OCI-LY7 (cell line): ENCODE results near the gene ROBO1. TPM values are rescaled to one million over a fixed set of nuclear protein-coding genes. Genes with fewer than 3 reads are reported as not detected.

Experiments
- BruUV-seq: library from RNA; stranded (reverse); fragments of 400-500 nt; replicated peaks from 2 replicates; lab custom pipeline; 2021; lab: Mats Ljungman, UMichigan
- CTCF ChIA-PET: fragments of 300-600 bp; sonication (Branson Sonifier 250); formaldehyde crosslinking; loops from one replicate; lab custom pipeline; 2022; ENCODE audit warnings: antibody characterized with exemption; ENCODE audit not compliant: unreplicated experiment; lab: Charles Lee
- POLR2A ChIA-PET: fragments of 300-600 bp; sonication (Branson Sonifier 250); formaldehyde crosslinking; loops from one replicate; lab custom pipeline; 2022; ENCODE audit warnings: antibody characterized with exemption; lab: Charles Lee
- DNase-seq: peaks from one replicate; pipeline ENCODE4 v3.0.0-alpha.2; 2015; ENCODE audit warnings: low spot score
- H2AFZ ChIP-seq: fragments of 200-600 bp; sonication (generic), shearing (Covaris generic); 2 replicates; pipeline ENCODE4 v1.6.1; 2014; ENCODE audit warnings: mild to moderate bottlenecking, antibody characterized with exemption, low read length, moderate library complexity
- H3K27ac ChIP-seq: fragments of 200-600 bp; sonication (generic); 2 replicates; pipeline ENCODE4 v1.5.1; 2014; ENCODE audit warnings: mixed run types, low read depth, mild to moderate bottlenecking, moderate library complexity, low read length, inconsistent platforms; ENCODE audit not compliant: poor library complexity, severe bottlenecking
- H3K36me3 ChIP-seq: fragments of 200-600 bp; sonication (generic); 2 replicates; pipeline ENCODE4 v1.6.1; 2014; ENCODE audit warnings: mild to moderate bottlenecking, antibody characterized with exemption, low read length, moderate library complexity, mixed read lengths; ENCODE audit not compliant: insufficient read depth
- H3K4me1 ChIP-seq: fragments of 200-600 bp; sonication (generic); 2 replicates; pipeline ENCODE4 v1.5.1; 2014; ENCODE audit warnings: mild to moderate bottlenecking, low read length; ENCODE audit not compliant: insufficient read depth, poor library complexity, severe bottlenecking
- H3K4me2 ChIP-seq: fragments of 200-600 bp; sonication (generic); 2 replicates; pipeline ENCODE4 v1.6.1; 2014; ENCODE audit warnings: mild to moderate bottlenecking, low read length
- H3K4me3 ChIP-seq: fragments of 200-600 bp; sonication (generic); 2 replicates; pipeline ENCODE4 v1.5.1; 2014; ENCODE audit warnings: mild to moderate bottlenecking, low read depth, low read length; ENCODE audit not compliant: poor library complexity, severe bottlenecking
- H3K79me2 ChIP-seq: fragments of 200-600 bp; sonication (generic); 2 replicates; pipeline ENCODE4 v1.6.1; 2016; ENCODE audit warnings: low read depth, mild to moderate bottlenecking, low read length, moderate library complexity, mixed read lengths; ENCODE audit not compliant: insufficient read depth
- H3K9me2 ChIP-seq: fragments of 200-600 bp; sonication (generic); 2 replicates; pipeline ENCODE4 v1.6.1; 2016; ENCODE audit warnings: mild to moderate bottlenecking, low read length, mixed read lengths; ENCODE audit not compliant: insufficient read depth
- H3K9me3 ChIP-seq: fragments of 200-600 bp; sonication (generic); 2 replicates; pipeline ENCODE4 v1.6.1; 2014; ENCODE audit warnings: mild to moderate bottlenecking, mixed run types, low read length, mixed read lengths
- H4K20me1 ChIP-seq: fragments of 200-600 bp; sonication (generic); 2 replicates; pipeline ENCODE4 v1.6.1; 2014; ENCODE audit warnings: mild to moderate bottlenecking, antibody characterized with exemption, low read length, moderate library complexity, mixed read lengths; ENCODE audit not compliant: insufficient read depth
- EZH2phosphoT487 ChIP-seq: fragments of 200-600 bp; sonication (generic); IDR thresholded peaks from 2 replicates; pipeline ENCODE4 v1.6.1; 2018; ENCODE audit warnings: low read depth, borderline replicate concordance, mild to moderate bottlenecking, mixed run types, antibody characterized with exemption, low read length, moderate library complexity, mixed read lengths
- intact Hi-C: fragments of 100-400 bp; cut with micrococcal nuclease; formaldehyde crosslinking; loops from one replicate; pipeline ENCODE4 v1.10.0; 2022; ENCODE audit not compliant: unreplicated experiment
- total RNA-seq, 2 experiments: library from RNA; depleted of rRNA in 1 of 2; stranded (reverse); fragments of >200 nt in 1 of 2; shearing (Covaris generic) in 1 of 2; gene quantifications; 2 replicates each; pipeline ENCODE4 v1.2.3, GENCODE V29; 2014 to 2022
- TF ChIP-seq, protein P1 (sequence below): fragments of 200-600 bp; sonication (generic); conservative IDR thresholded peaks from 2 replicates; pipeline ENCODE4 v1.5.1; 2014; ENCODE audit warnings: mild to moderate bottlenecking, antibody characterized with exemption, low read length, moderate library complexity, mixed read lengths

Gene ROBO1
- total RNA-seq, 2 experiments from 2014 or later: not detected

DNA sequence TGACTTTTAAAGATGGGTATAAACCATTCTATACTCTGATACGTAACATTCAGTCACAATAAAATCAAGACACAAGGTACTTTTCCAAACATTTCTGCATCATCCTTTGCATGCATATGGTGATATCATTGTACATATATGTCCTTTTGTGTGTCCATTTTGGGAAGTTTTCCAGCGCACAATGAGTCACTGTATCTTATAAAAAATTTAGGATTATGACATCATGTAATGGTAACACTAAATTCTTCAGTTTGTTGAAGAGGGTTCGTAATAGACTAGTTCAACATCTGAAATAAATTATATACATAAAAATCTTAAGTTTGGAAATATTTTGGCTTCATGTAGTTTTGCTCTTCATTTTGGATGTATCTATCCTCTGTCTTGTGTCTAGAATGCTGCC lies 480.9 kb downstream of the ROBO1 start:
- Histone ChIP-seq H3K4me1 (no peaks in the 10 kb centered on the region), H2AFZ (no peak overlapping the region), H3K36me3 (no peaks in the 10 kb centered on the region), H3K4me3 (no peak overlapping the region), H3K27ac (no peak overlapping the region), H3K79me2 (no peaks in the 10 kb centered on the region), H3K4me2 (no peak overlapping the region), H3K9me2 (no peaks in the 10 kb centered on the region), H4K20me1 (no peaks in the 10 kb centered on the region), H3K9me3 (no peaks in the 10 kb centered on the region)
- intact Hi-C loops: no loop called here
- no peak for TF ChIP-seq EZH2phosphoT487
- TF ChIP-seq, protein P1, sequence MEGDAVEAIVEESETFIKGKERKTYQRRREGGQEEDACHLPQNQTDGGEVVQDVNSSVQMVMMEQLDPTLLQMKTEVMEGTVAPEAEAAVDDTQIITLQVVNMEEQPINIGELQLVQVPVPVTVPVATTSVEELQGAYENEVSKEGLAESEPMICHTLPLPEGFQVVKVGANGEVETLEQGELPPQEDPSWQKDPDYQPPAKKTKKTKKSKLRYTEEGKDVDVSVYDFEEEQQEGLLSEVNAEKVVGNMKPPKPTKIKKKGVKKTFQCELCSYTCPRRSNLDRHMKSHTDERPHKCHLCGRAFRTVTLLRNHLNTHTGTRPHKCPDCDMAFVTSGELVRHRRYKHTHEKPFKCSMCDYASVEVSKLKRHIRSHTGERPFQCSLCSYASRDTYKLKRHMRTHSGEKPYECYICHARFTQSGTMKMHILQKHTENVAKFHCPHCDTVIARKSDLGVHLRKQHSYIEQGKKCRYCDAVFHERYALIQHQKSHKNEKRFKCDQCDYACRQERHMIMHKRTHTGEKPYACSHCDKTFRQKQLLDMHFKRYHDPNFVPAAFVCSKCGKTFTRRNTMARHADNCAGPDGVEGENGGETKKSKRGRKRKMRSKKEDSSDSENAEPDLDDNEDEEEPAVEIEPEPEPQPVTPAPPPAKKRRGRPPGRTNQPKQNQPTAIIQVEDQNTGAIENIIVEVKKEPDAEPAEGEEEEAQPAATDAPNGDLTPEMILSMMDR: no peak
- CTCF ChIA-PET: no interaction called here
- DNase-seq: no peak
- no TSS peak for BruUV-seq
- POLR2A ChIA-PET: no interaction called here

DNA sequence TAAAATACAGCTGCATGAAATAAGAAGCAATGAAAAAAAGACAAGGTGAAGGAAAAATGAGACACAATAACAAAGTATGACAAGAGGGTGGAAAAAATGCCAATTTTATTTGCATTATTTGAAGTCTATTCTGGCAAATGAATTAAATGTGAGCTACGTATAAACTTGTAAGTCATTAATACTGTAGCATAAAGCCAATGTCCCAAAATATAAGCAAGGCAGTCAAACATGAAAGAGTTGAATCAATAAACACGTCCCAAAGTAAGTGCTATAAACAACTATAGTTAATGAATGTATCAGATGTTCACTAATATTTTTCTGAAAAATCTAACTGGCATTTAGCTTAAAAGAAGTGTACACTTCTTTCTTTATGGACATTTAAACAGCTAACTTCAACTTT lies 481.9 kb downstream of the ROBO1 start:
- H3K36me3 ChIP-seq: no peaks in the 10 kb centered on the region
- no peak overlapping the region for H2AFZ ChIP-seq
- intact Hi-C loops: no loop called here
- H3K9me3 ChIP-seq: no peaks in the 10 kb centered on the region
- POLR2A ChIA-PET: no interaction called here
- DNase-seq: no peak
- H3K27ac ChIP-seq: no peak overlapping the region
- TF ChIP-seq EZH2phosphoT487: no peak
- TF ChIP-seq, protein P1: no peak
- H3K4me2 ChIP-seq: no peak overlapping the region
- CTCF ChIA-PET: no interaction called here
- no peaks in the 10 kb centered on the region for H3K79me2 ChIP-seq
- no peaks in the 10 kb centered on the region for H3K4me1 ChIP-seq
- H3K9me2 ChIP-seq: no peaks in the 10 kb centered on the region
- H3K4me3 ChIP-seq: no peak overlapping the region
- no TSS peak for BruUV-seq
- H4K20me1 ChIP-seq: no peaks in the 10 kb centered on the region

DNA sequence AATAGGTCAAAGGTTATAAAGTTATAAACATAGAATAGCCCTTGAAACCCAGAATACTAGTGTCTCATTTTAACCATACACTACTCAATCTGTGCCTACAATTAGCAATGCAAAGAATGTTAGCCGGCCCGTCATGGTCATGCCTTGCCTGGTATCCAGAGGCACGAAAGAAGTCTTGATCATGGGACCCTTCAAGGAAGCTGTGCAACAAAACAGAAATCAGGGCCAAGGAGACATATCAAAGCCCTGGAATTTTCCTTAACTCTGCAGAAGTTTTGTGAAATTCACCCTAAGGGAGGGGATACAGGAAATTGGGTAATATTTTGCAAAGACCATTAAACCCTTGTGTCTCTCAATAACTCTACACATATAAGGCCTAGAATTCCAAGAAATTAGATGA lies 482.4 kb downstream of the ROBO1 start:
- no peaks in the 10 kb centered on the region for H3K9me2 ChIP-seq
- TF ChIP-seq, protein P1: no peak
- no peak for TF ChIP-seq EZH2phosphoT487
- intact Hi-C loops: no loop called here
- H4K20me1 ChIP-seq: no peaks in the 10 kb centered on the region
- POLR2A ChIA-PET: no interaction called here
- H3K4me1 ChIP-seq: no peaks in the 10 kb centered on the region
- no peaks in the 10 kb centered on the region for H3K79me2 ChIP-seq
- CTCF ChIA-PET: no interaction called here
- no peak overlapping the region for H2AFZ ChIP-seq
- BruUV-seq: no TSS peak
- no peak for DNase-seq
- no peak overlapping the region for H3K4me3 ChIP-seq
- no peak overlapping the region for H3K27ac ChIP-seq
- H3K36me3 ChIP-seq: no peaks in the 10 kb centered on the region
- no peaks in the 10 kb centered on the region for H3K9me3 ChIP-seq
- H3K4me2 ChIP-seq: no peak overlapping the region
